ENCODE measurements around the gene RASA2.
A peak's percentile ranks its signal among the peaks of the same experiment; 100 is the strongest.
"Not testable (repeated sequence)": the region's sequence is repeated elsewhere in the genome, so short reads cannot be mapped to it uniquely, and the experiment has no call there.

RASA2 gene

DNA sequence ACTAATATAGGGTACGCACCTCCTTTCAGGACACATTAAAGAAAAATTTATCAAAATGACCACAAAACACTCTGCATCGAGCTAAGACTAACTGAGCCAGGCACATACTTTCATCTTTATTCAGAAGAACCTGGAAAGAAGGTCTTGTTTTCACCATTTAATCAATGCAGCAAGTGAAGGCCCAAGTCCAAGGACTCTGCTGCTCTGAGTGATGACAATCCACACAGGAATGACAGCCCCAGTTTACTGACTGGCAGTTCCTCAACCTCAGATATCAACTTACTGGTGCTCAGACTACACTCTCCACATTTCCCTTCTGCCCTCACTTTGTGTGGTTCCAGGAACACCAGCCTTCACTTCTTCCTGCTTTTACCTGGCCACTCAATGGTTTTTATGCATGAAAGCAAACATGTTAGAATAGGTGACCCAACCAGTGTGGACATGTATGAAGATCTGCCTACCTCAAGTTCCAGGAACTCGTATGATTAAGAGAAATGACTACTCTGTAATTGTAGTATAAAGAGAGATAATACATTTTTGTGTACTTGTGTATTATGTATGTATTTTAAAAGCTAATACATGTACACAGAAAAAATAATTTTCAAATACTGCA is 29.1 kb upstream of the RASA2 start:
- DNase-seq = no peak

GRCh38 chr3:141459008-141459407 is 27.8 kb upstream of the RASA2 start:
- no peak for DNase-seq

GRCh38 chr3:141460097-141460704 is 26.6 kb upstream of the RASA2 start:
- peak; percentile 24 to 76 for DNase-seq

DNA sequence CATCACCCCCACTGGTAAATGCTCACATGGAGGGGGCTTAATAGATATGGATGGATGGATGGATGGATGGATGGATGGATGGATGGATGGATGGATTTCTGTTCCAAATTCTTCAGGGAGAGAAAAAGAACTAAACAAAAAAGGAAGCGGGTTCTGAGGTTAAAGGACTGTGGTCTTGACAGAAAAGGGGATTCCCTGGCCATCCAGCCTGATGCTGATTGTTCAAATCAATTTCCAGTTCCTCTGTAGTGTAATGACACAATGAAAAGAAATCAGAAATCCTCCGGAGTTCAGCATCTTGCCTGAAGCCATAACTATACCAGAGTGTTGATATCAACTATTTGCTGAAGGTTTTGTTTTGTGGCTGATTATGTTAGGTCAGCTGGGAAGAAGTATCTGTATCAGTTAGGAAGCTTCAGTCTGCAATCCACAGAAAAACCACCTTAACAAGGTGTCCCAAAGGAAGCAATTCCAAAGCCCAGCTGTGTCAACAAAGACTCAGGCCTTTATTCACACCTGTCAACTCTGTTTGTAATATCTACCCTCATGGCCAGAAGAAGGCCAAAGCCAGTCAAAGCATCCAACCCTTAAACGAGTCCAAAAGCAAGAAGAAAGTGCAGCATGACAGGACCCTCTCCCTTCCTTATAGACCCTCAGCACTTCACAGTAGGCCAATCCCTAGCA is 24.5 kb upstream of the RASA2 start:
- DNase-seq = no peak

GRCh38 chr3:141465221-141465620 is 21.6 kb upstream of the RASA2 start:
- DNase-seq = peak in 1 of 2 experiments; percentile 15

DNA sequence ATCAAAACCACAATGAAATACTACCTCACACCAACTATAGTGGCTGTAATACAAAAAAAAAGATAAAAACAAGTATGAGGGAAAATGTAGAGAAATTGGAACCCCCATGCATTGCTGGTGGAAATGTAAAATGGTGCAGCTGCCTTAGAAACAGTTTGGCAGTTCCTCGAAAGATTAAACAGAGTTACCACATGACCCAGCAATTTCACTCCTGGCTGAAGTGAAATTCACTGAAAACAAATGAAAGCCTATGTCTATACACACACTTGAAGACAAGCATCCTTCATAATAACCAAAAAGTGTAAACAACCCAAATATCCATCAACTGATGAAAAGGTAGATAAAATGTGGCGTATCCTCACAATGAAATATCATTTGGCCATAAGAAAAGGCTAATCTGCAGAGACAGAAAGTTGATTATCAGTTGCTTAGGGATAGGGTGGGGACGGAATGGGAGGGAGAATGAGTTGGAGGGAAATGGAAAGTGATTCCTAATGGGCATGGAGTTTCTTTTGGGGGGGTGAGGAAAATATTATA is 20.1 kb upstream of the RASA2 start:
- DNase-seq = no peak

DNA sequence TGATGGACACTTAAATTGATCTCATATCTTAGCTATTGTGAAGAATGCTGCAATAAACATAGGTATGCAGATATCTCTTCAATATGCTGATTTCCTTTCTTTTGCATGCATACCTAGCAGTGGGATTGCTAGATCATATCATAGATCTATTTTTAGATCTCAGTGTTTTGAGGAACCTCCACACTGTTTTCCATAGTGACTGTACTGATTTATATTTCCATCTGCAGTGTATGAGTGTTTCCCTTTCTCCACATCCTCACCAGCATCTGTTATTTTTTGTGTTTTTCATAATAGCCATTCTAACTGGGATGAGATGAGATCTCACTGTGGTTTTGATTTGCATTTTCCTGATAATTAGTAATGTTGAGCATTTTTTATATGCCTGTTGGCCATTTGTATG is 17.1 kb upstream of the RASA2 start:
- DNase-seq = no peak

- no peak for DNase-seq
Measured at GRCh38 chr3:141471160-141471559, 15.7 kb upstream of the RASA2 start.

DNA sequence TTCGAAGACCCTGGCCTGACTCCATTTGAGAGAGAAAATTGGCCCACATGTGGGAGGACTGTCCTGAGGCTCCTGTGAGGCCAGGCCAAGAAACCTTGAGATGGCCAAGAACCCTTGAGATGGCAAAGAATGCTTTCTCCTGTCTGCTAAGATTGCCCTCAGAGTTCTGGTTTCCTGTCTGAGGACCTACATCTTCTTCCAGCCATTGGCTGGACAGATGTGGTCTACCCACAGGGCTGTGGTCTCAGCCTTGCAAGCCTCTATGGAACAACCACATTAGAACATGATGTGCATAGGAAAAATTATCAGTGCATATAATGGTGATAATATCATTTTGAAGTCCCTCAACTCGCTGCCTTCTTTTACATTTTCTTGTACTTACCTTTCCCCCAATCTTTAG is 10.8 kb upstream of the RASA2 start:
- DNase-seq = no peak

DNA sequence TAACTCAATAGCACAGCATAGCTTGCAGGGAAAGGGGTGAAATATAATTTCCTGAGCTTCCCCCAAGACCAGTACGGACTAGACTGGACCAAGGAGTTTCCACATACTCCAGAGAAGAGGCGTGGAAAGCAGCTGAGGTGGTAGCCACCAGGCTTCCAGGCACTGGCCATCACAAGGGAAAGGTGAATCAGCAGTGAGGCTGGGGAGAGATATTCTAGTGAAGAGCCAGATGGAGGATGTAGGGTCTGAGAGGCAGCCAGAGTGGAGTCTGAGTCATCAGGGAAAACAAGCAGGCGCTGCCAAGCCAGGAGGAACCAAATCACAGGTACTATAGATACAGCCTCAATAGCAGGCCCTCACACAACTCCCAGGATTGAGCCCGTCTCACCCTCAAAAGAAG is 9.6 kb upstream of the RASA2 start:
- DNase-seq = no peak

DNA sequence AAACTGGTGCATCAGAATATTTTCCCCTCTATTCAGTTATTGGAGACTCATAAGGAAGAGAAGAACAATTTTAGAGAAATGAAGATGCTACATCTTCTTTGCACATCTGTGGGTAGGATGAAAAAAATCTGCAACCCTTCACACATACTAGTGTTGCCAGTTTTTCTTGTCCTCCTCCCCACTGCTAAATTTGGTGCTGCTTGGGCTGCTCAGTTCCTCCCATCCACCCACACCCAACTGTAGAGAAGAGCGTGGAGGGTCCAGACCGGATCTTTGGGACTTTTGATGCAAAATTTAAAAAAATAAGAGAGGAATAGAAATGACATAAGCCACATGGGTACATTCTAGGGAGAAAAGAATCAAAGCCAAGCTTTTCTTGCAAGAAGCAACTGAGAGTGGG is 8.7 kb upstream of the RASA2 start:
- no peak for DNase-seq

GRCh38 chr3:141478840-141479239 is 8.0 kb upstream of the RASA2 start:
- not testable (repeated sequence) for DNase-seq

GRCh38 chr3:141482245-141482922 is 4.4 kb upstream of the RASA2 start:
- DNase-seq = peak; percentile 48 to 81

DNA sequence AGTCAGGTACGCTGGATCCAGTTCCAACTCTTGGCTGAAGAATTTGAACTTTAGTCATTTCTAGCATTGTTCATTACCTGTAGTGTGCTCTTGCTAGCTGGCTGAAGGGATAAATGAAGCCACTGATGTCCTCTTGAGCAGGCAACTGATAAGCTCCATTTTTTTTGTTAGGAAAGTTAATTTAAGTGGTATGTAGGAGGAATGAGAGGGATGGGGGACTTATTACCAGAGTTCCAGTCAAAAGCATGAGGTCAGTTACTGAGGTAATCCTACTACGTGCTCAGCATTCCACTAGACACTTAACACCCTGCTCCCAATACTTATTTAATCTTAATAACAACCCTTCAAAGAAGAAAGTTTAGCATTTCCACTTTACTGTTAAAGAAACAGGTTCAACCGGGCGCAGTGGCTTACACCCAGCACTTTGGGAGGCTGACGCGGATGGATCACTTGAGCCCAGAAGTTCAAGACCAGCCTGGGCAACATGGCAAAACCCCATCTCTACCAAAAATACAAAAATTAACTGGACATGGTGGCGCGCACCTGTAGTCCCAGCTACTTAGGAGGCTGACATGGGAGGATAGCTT is 2.0 kb upstream of the RASA2 start:
- no peak for DNase-seq

DNA sequence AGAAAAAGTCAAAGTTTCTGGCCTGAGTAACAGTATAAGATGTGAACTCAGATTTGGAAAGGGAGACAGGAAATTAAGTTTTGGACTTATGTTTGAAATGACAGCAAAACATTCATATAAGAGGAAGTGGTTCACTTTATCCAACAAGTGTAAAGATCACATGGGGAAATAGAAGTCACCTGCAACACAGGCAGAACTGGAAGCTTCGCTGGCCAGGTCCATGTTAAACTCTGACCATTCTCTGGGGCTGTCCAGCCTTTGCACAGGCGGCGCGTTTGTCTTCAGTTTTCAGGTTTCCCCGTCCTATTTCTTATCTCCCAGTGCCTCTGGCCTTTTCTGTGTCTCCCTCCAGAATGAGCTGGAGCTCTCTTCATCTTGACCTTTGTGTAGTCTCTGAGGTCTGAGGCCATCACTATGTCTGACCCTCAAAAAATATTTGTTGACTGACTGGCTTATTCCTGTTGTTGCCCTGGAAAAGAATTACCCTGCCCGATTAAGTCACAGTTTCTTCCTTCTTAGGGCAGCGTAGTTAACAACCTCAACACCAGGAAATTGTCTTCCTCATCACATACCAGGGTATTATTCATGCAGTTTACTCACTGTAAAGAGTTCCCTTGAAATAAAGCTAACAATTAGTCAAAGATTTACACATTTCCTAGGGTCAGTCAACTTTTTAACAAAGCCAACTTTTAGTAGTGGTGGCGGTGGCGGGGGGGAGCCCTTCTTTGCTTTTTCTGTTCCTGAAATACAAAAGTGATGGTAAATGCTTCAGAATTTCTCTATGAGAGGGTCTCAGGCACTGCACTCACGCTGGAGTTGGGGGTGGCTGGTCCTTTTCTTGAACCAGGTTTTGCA is 959 bp upstream of the RASA2 start:
- DNase-seq = peak in 1 of 2 experiments; percentile 49

- DNase-seq = no peak
Measured at GRCh38 chr3:141486496-141486745, 406 bp upstream of the RASA2 start.

DNA sequence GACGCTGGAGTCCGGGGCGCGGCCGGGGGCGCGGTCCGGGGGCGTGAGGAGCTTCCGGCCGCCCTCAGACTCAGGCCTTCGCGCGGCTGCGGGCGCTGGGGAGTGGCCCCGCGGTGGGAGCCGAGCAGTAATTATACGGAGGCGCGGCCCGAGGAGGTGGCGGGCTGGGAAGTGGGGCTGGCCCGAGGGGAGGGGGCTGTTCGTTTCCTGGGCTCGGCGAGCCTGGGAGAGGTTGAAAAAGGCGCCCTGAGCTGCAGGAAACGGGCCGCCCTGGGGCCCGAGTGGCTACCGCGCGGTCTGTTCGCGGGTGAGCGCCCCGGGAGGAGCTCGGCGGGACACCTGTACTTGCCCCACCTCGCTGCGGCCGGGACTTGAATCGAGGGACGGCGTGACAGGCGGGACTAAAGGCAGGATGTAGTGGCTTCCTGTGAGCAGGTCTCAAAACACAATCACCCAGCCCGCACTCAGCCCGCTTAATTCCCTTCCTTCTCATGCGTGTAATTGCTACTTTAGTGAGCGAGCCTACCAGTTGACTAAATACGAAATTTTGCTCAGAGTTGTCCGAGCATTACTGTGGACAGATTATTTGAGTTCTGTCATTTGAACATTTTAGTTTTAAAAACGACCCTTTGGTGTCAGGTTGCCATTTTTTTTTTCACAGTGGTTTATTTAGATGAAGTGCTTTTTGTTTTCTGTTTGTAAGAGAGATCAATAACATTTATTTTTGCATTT is 860 bp downstream of the RASA2 start:
- DNase-seq = peak; percentile 54 to 78

- DNase-seq = no peak
Measured at GRCh38 chr3:141489203-141489602, 2.4 kb downstream of the RASA2 start.

DNA sequence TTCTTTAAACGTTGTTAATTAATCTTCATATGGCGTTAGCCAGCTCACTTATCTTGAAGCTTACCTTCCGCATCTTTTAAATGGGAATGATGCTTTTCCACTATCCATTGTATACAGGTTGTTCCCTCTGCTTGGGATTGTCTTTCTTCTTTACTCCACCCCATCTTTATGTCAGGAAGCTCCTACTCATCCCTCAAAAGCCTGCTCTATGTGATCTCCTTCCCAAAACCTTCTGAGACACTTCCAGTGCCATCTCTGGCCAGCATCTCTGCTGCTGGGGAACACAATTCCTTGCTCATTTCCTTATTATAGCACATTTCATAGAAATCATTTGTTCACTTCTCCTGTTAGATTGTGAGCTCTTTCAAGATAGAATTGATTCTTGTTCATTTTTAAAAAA is 4.3 kb downstream of the RASA2 start:
- DNase-seq = no peak

DNA sequence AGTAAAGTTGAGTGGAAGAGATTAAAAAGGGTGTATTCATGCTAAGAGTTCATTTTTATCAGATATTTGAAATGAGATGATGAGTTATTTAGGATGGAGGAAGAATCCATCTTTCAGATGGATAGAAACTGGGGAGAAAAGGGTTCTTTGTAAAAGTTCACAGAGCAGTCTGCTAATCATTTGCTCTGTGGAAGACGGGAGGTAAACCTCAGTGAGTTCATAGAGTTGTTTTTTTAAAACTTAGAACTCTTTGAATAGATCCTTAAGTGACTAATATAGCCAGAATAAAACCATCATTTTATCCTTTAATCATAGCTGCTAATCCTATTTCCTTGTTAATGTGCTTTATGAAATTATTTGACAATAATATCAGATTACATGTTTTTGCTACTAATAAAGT is 5.1 kb downstream of the RASA2 start:
- DNase-seq = no peak

DNA sequence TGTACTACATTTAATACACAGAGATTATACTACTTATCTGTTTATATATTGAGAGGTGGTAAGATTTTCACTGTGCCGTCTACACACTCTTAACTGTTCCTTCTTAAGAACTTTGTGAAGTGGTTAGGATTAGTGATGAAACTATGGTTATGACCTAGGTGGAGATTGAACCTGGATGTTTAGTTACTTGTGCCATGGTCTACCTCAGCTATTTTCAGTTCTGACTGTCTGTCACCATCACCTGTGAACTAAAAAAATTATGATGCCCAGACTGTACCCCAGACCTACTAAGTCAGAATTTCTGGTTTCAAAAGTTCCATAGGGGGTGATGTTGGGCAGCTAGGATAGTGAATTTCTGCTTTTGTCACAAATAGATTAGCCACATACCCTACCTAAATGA is 6.4 kb downstream of the RASA2 start:
- no peak for DNase-seq

- not testable (repeated sequence) for DNase-seq
Measured at GRCh38 chr3:141497589-141497988, 10.8 kb downstream of the RASA2 start.

Measured in SW 1271 (cell line).